Astrocyte (in vitro differentiated cells and primary cell): ENCODE data around the gene HMCN2. TPM values are rescaled to one million over a fixed set of nuclear protein-coding genes. Genes with fewer than 3 reads are reported as not detected.

ENCODE experiments used
- DNase-seq: peaks from one replicate; pipeline ENCODE4 v3.0.0-alpha.2; 2010; ENCODE audit warnings: low read depth
- FAIRE-seq: peaks from 2 replicates; lab custom pipeline; 2011; peaks lifted over from hg19 to GRCh38; lab: Jason Lieb, UNC
- H2AFZ ChIP-seq: 2 replicates; pipeline ENCODE4 v1.6.0; 2012; ENCODE audit warnings: low read depth, low read length, inconsistent platforms
- H3K27ac ChIP-seq: 2 replicates; pipeline ENCODE4 v1.5.1; 2011; ENCODE audit warnings: low read depth, low read length, inconsistent platforms
- H3K27me3 ChIP-seq: 2 replicates; pipeline ENCODE4 v1.6.0; 2011; ENCODE audit warnings: low read length, inconsistent platforms; ENCODE audit not compliant: insufficient read depth
- H3K36me3 ChIP-seq: 2 replicates; pipeline ENCODE4 v1.5.1; 2011; ENCODE audit warnings: low read length, inconsistent platforms; ENCODE audit not compliant: insufficient read depth
- H3K4me1 ChIP-seq: 2 replicates; pipeline ENCODE4 v1.5.1; 2011; ENCODE audit warnings: low read length, inconsistent platforms; ENCODE audit not compliant: insufficient read depth
- H3K4me2 ChIP-seq: 2 replicates; pipeline ENCODE4 v1.6.0; 2012; ENCODE audit warnings: low read length, inconsistent platforms
- H3K4me3 ChIP-seq: 2 replicates; pipeline ENCODE4 v1.5.1; 2011; ENCODE audit warnings: low read depth, mild to moderate bottlenecking, low read length, inconsistent platforms; ENCODE audit not compliant: insufficient read depth
- H3K79me2 ChIP-seq: 2 replicates; pipeline ENCODE4 v1.6.0; 2012; ENCODE audit warnings: mild to moderate bottlenecking, low read length, inconsistent platforms; ENCODE audit not compliant: insufficient read depth
- H3K9ac ChIP-seq: 2 replicates; pipeline ENCODE4 v1.6.0; 2012; ENCODE audit warnings: mild to moderate bottlenecking, low read length, inconsistent platforms
- H3K9me3 ChIP-seq: 2 replicates; pipeline ENCODE4 v1.5.1; 2012; ENCODE audit warnings: low read depth, mild to moderate bottlenecking, low read length, inconsistent platforms; ENCODE audit not compliant: insufficient read depth
- H4K20me1 ChIP-seq: 2 replicates; pipeline ENCODE4 v1.6.0; 2012; ENCODE audit warnings: low read length, inconsistent platforms; ENCODE audit not compliant: insufficient read depth
- H3K27ac Mint-ChIP-seq: one replicate; pipeline ENCODE4 v1.8.0; 2021; ENCODE audit warnings: mild to moderate bottlenecking, mixed read lengths; ENCODE audit not compliant: unreplicated experiment
- H3K27me3 Mint-ChIP-seq: one replicate; pipeline ENCODE4 v1.8.0; 2021; ENCODE audit warnings: low read depth, mixed read lengths; ENCODE audit not compliant: unreplicated experiment
- H3K36me3 Mint-ChIP-seq: one replicate; pipeline ENCODE4 v1.8.0; 2021; ENCODE audit warnings: low read depth, mixed read lengths; ENCODE audit not compliant: unreplicated experiment
- H3K4me1 Mint-ChIP-seq: one replicate; pipeline ENCODE4 v1.8.0; 2021; ENCODE audit warnings: low read depth, mixed read lengths; ENCODE audit not compliant: unreplicated experiment
- H3K4me3 Mint-ChIP-seq: one replicate; pipeline ENCODE4 v1.8.0; 2021; ENCODE audit warnings: mild to moderate bottlenecking, moderate library complexity, mixed read lengths; ENCODE audit not compliant: unreplicated experiment
- H3K9me3 Mint-ChIP-seq: one replicate; pipeline ENCODE4 v1.8.0; 2021; ENCODE audit warnings: mild to moderate bottlenecking, mixed read lengths; ENCODE audit not compliant: unreplicated experiment
- CTCF ChIP-seq: IDR thresholded peaks from 2 replicates; pipeline ENCODE4 v1.5.1; 2011; ENCODE audit warnings: low read depth, mild to moderate bottlenecking, inconsistent platforms, low read length, moderate library complexity; ENCODE audit not compliant: insufficient read depth
- EZH2 ChIP-seq: IDR thresholded peaks from 2 replicates; pipeline ENCODE4 v1.6.1; 2012; ENCODE audit warnings: mild to moderate bottlenecking, low read length, inconsistent platforms; ENCODE audit not compliant: insufficient read depth
- total RNA-seq: library from RNA; stranded (reverse); gene quantifications from 2 replicates; pipeline ENCODE4 v1.2.1, GENCODE V29; 2021

HMCN2 gene
- total RNA-seq, 1 donor from 2014 or later: 1.6 TPM

- Histone ChIP-seq H3K4me1 (no peaks in the 10 kb centered on the region), H3K4me2 (no peak overlapping the region), H3K9ac (no peak overlapping the region), H3K9me3 (no peaks in the 10 kb centered on the region), H3K27ac (no peak overlapping the region), H2AFZ (no peak overlapping the region), H4K20me1 (no peaks in the 10 kb centered on the region), H3K79me2 (no peaks in the 10 kb centered on the region), H3K36me3 (no peaks in the 10 kb centered on the region), H3K4me3 (no peak overlapping the region), H3K27me3 (peaks cover 5% of the 10 kb centered on the region)
- FAIRE-seq (no peak), DNase-seq (no peak)
- Mint-ChIP-seq H3K4me3 (no peak overlapping the region), H3K27me3 (peaks cover 34% of the 10 kb centered on the region), H3K9me3 (peaks cover 4% of the 10 kb centered on the region), H3K27ac (no peak overlapping the region), H3K36me3 (peaks cover 4% of the 10 kb centered on the region), H3K4me1 (no peaks in the 10 kb centered on the region)
- TF ChIP-seq CTCF (no peak), EZH2 (no peak)
Observed at GRCh38 chr9:130310456-130310855, 44.9 kb downstream of the HMCN2 start.

- Histone ChIP-seq H4K20me1 (no peaks in the 10 kb centered on the region), H3K27ac (no peak overlapping the region), H2AFZ (no peak overlapping the region), H3K4me2 (no peak overlapping the region), H3K9ac (no peak overlapping the region), H3K4me3 (no peak overlapping the region), H3K27me3 (peaks cover 9% of the 10 kb centered on the region), H3K4me1 (no peaks in the 10 kb centered on the region), H3K79me2 (no peaks in the 10 kb centered on the region), H3K9me3 (no peaks in the 10 kb centered on the region), H3K36me3 (no peaks in the 10 kb centered on the region)
- no peaks in the 10 kb centered on the region for H3K4me1 Mint-ChIP-seq
- peaks cover 39% of the 10 kb centered on the region for H3K27me3 Mint-ChIP-seq
- TF ChIP-seq EZH2: no peak
- TF ChIP-seq CTCF: no peak
- H3K4me3 Mint-ChIP-seq: no peak overlapping the region
- DNase-seq (no peak), FAIRE-seq (no peak)
- no peak overlapping the region for H3K27ac Mint-ChIP-seq
- peaks cover 4% of the 10 kb centered on the region for H3K9me3 Mint-ChIP-seq
- H3K36me3 Mint-ChIP-seq: peaks cover 4% of the 10 kb centered on the region
Observed at GRCh38 chr9:130311003-130311402, 45.4 kb downstream of the HMCN2 start.

GRCh38 chr9:130311408-130312140 is 46.0 kb downstream of the HMCN2 start:
- H3K27ac Mint-ChIP-seq: no peak overlapping the region
- no peak overlapping the region for H3K4me3 Mint-ChIP-seq

More at GRCh38 chr9:130311408-130312140, 46.0 kb downstream of the HMCN2 start:
- Histone ChIP-seq H3K36me3 (no peaks in the 10 kb centered on the region), H3K9me3 (no peaks in the 10 kb centered on the region), H3K4me2 (no peak overlapping the region), H3K4me1 (no peaks in the 10 kb centered on the region), H2AFZ (no peak overlapping the region), H4K20me1 (no peaks in the 10 kb centered on the region), H3K79me2 (no peaks in the 10 kb centered on the region), H3K27me3 (peaks cover 11% of the 10 kb centered on the region), H3K4me3 (no peak overlapping the region), H3K27ac (no peak overlapping the region), H3K9ac (no peak overlapping the region)
- no peak for DNase-seq
- Mint-ChIP-seq H3K4me1 (no peaks in the 10 kb centered on the region), H3K36me3 (peaks cover 4% of the 10 kb centered on the region), H3K9me3 (peaks cover 4% of the 10 kb centered on the region), H3K27me3 (peaks cover 39% of the 10 kb centered on the region)
- no peak for FAIRE-seq
- TF ChIP-seq CTCF: no peak
- TF ChIP-seq EZH2: no peak
